Upper lobe of left lung (tissue), 4 donors: ENCODE measurements around the gene NR3C2.

ENCODE experiments used
- CTCF ChIP-seq, 6 experiments: fragments of 450-650 bp in 4 of 6; fragments of 200-600 bp in 2 of 6; sonication (generic) in 2 of 6; IDR thresholded peaks; one replicate each; pipeline ENCODE4 v1.5.1; 2016 to 2019; ENCODE audit warnings: antibody characterized with exemption in 6 of 6
- POLR2A ChIP-seq, 4 donors: fragments of 450-650 bp; IDR thresholded peaks; one replicate each; pipeline ENCODE4 v1.5.1; 2016 to 2017; ENCODE audit warnings: antibody characterized with exemption in 4 of 4, mild to moderate bottlenecking in 2 of 4

DNA sequence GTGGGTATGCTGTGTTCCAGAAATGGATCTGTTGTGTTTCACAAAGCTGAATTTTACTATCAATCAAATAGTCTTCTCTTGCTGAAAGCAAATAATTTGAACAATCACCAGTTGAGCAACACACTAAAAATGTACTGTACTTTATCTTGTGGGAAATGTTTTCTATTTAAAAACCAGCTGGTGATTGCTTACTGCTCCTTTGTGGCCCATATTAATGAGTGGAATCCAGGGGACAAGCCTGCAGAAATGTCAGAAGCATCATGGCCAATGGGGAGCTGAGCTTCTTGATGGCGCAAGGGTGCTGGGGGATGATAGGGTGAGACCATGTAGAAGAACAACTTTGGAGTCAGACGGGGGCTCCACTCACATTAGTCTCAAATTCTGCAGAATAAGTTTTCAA is 364.2 kb downstream of the NR3C2 start:
- TF ChIP-seq CTCF (IDR thresholded peaks at IDR 0.05), result no peak
- no peak for TF ChIP-seq POLR2A (IDR thresholded peaks at IDR 0.05)
